T47D (cell line): Measurements from ENCODE around the gene FOXD1.

Experiments used
- DNase-seq, 2 experiments: peaks; one replicate each; pipeline versions ENCODE4 v3.0.0 to v3.0.0-alpha.2; 2011 to 2012; ENCODE audit warnings: low read depth in 1 of 2, low spot score in 1 of 2
- JUND ChIP-seq: IDR thresholded peaks from 2 replicates; pipeline ENCODE4 v1.6.1; 2012; ENCODE audit warnings: low read depth
- in situ Hi-C: cut with HindIII; loops from 2 replicates; pipeline ENCODE4 v1.10.0; 2016; ENCODE audit warnings: low sequenced_read_pairs, low pct_unique_long_range_greater_than_20kb

Gene FOXD1

GRCh38 chr5:73433272-73433981 lies 15.2 kb downstream of the FOXD1 start:
- in situ Hi-C loops: no loop called here
- DNase-seq: no peak
- TF ChIP-seq JUND: no peak

GRCh38 chr5:73431204-73431851 lies 17.2 kb downstream of the FOXD1 start:
- no peak for DNase-seq
- in situ Hi-C loops: no loop called here
- no peak for TF ChIP-seq JUND

- no peak for TF ChIP-seq JUND
- in situ Hi-C loops: no loop called here
- DNase-seq: no peak
These were observed 22.5 kb downstream of the FOXD1 start for GRCh38 chr5:73426034-73426433.

GRCh38 chr5:73424556-73424977 lies 24.0 kb downstream of the FOXD1 start:
- peak in 1 of 2 experiments; percentile 58 for DNase-seq
- no peak for TF ChIP-seq JUND
- in situ Hi-C loops: no loop called here

- no peak for DNase-seq
- TF ChIP-seq JUND: no peak
- in situ Hi-C loops: no loop called here
These were observed 26.4 kb downstream of the FOXD1 start for GRCh38 chr5:73422164-73422563.

- DNase-seq: no peak
- in situ Hi-C loops: no loop called here
- no peak for TF ChIP-seq JUND
These were observed 27.9 kb downstream of the FOXD1 start for GRCh38 chr5:73420666-73421065.

- no peak for DNase-seq
- in situ Hi-C loops: no loop called here
- TF ChIP-seq JUND: no peak
These were observed 28.8 kb downstream of the FOXD1 start for GRCh38 chr5:73419465-73420390.

GRCh38 chr5:73419117-73419464 lies 29.5 kb downstream of the FOXD1 start:
- no peak for DNase-seq
- no peak for TF ChIP-seq JUND
- in situ Hi-C loops: no loop called here

- no peak for DNase-seq
- TF ChIP-seq JUND: no peak
- in situ Hi-C loops: no loop called here
These were observed 30.3 kb downstream of the FOXD1 start for GRCh38 chr5:73418244-73418691.

- no peak for TF ChIP-seq JUND
- in situ Hi-C loops: no loop called here
- DNase-seq: peak in 1 of 2 experiments; percentile 38
These were observed 31.1 kb downstream of the FOXD1 start for GRCh38 chr5:73417303-73418034.

GRCh38 chr5:73415617-73416016 lies 33.0 kb downstream of the FOXD1 start:
- in situ Hi-C loops: no loop called here
- DNase-seq: no peak
- TF ChIP-seq JUND: no peak

GRCh38 chr5:73415171-73415570 lies 33.4 kb downstream of the FOXD1 start:
- in situ Hi-C loops: no loop called here
- no peak for DNase-seq
- TF ChIP-seq JUND: no peak
